Epithelial cell of alveolus of lung (primary cell): ENCODE measurements around the gene SURF4. TPM values are rescaled to one million over a fixed set of nuclear protein-coding genes. Genes with fewer than 3 reads are reported as not detected.

Experiments used
- total RNA-seq: library from RNA; depleted of rRNA; stranded (reverse); fragments of >200 nt; gene quantifications from 2 replicates; pipeline ENCODE4 v1.2.1, GENCODE V29; 2015

The SURF4 gene
- total RNA-seq, result 295 and 445 TPM in 2 replicates

DNA sequence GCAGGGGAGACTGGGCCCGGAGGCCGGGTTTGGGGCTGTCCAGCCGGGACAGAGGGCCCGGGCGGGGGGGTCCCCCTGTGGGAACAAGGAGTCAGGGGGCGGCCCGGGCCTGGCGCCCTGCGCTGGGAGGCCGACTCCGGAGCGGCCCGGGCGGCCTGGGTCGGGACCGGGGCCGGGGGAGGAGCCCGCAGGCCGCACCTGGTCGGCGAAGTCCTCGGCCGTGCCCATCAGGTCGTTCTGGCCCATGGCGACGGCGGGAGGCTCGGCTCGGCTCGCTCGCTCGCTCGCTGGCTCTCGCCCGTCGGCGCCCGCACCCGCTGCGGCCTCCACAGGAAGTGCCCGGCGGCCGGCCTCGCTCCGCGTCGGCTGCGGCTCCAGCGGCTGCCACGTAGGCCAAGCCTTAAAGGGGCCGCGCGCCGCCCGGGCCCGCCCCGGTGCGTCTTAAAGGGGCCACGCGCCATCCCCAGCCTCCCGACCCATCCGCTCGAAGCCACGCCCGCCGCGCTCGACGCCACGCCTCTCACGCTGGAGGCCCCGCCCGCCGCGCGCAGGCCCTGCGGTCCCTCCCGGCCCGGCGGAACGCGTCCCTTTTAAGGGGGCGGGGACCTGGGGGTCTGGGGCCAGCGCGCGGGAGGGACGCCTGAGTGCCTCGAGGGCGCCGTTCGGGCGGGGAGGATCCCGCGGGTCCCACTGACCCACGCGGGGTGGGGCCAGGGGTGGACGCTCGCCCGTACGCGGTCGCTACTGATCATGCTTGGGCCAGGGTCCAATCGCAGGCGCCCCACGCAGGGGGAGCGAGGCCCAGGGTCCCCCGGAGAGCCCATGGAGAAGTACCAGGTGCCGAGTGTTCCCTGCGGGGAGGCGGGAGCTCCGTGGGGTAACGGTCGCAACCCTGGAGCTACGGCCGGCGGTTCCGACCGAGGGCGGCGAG lies at the start of gene SURF4, which contains the start of gene STKLD1:
Gene SURF4, minus strand, starts transcription at position 337 of the 931 bp plus-strand sequence. Its CDS starts 91 bp downstream, at position 246.
Gene STKLD1, plus strand, starts transcription at position 643 of the 931 bp plus-strand sequence. Its CDS starts 108 bp downstream, at position 751.

GRCh38 chr9:133421615-133422542 lies 46.0 kb upstream of the SURF4 start, which contains the start of gene ADAMTS13:
ADAMTS13 (plus strand) TSS chr9:133422367; CDS start chr9:133422444, 77 bp downstream.

GRCh38 chr9:133417541-133418461 lies 41.9 kb upstream of the SURF4 start, which contains the start of gene REXO4:
REXO4 (minus strand) TSS chr9:133418010; CDS start chr9:133417844, 166 bp downstream.

DNA sequence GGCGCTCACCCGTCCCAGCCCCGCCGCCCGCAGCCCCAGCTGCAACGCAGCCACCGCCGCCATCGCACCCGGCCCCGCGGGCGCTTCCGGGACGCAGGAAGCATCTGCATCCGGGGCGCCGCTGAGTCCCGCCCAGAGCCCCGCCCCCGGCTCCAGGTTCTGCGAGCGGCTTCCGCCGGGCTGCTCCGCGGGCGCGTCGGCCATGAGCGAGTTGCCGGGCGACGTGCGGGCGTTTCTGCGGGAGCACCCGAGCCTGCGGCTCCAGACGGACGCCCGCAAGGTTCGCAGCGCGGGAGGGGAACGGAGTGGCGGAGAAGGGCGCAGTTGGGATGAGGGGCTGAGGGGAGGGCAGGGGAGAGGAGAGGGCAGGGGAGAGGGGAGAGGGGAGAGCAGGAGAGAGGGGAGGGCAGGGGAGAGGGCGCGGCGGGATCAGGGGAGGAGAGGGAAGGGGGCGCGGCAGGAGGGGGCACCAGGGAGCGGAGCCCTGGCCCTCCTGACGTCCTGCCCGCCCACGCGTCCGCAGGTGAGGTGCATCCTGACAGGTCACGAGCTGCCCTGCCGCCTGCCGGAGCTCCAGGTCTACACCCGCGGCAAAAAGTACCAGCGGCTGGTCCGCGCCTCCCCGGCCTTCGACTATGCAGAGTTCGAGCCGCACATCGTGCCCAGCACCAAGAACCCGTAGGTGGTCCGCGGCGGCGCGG lies 19.3 kb downstream of the SURF4 start, which contains the start of the genes SURF1 and SURF2:
Gene SURF1, minus strand, starts transcription at position 97 of the 701 bp plus-strand sequence. Its CDS starts 34 bp downstream, at position 63.
Gene SURF2, plus strand, starts transcription at position 160 of the 701 bp plus-strand sequence. Its CDS starts 43 bp downstream, at position 203.

GRCh38 chr9:133347985-133348717 lies 27.7 kb downstream of the SURF4 start, which contains the start of the genes MED22 and RPL7A:
MED22 (minus strand) TSS chr9:133348131; CDS start chr9:133346662, 1,469 bp downstream.
RPL7A (plus strand) TSS chr9:133348218; CDS start chr9:133348244, 26 bp downstream.

GRCh38 chr9:133335924-133336811 lies 39.7 kb downstream of the SURF4 start, which contains the start of gene SURF6:
SURF6 (minus strand) TSS chr9:133336188; CDS start chr9:133336132, 56 bp downstream.

Other genes starting within 250 kb of the SURF4 start
- gene GBGT1, start 212.1 kb downstream of the SURF4 start, total RNA-seq, result 5.7 and 15.4 TPM in 2 replicates
- not detected in 2 replicates for gene OBP2B, start 166.8 kb downstream of the SURF4 start, total RNA-seq
- gene ABO, start 100.9 kb downstream of the SURF4 start, total RNA-seq, result not detected in 2 replicates
- gene SURF6, start 39.9 kb downstream of the SURF4 start, total RNA-seq, result 12.8 and 18.4 TPM in 2 replicates
- gene MED22, start 27.9 kb downstream of the SURF4 start, total RNA-seq, result 19.3 and 20.9 TPM in 2 replicates
- 3,220 and 5,278 TPM in 2 replicates for gene RPL7A, start 27.8 kb downstream of the SURF4 start, total RNA-seq
- gene SURF1, start 19.6 kb downstream of the SURF4 start, total RNA-seq, result 37.9 TPM in 2 replicates
- gene SURF2, start 19.5 kb downstream of the SURF4 start, total RNA-seq, result 10.0 and 14.5 TPM in 2 replicates
- gene STKLD1, start 306 bp upstream of the SURF4 start, total RNA-seq, result 0.13 and 1.4 TPM in 2 replicates
- gene REXO4, start 42.0 kb upstream of the SURF4 start, total RNA-seq, result 14.7 and 18.2 TPM in 2 replicates
- 0.39 and 4.0 TPM in 2 replicates for gene ADAMTS13, start 46.3 kb upstream of the SURF4 start, total RNA-seq
- gene CACFD1, start 83.9 kb upstream of the SURF4 start, total RNA-seq, result 5.8 and 9.4 TPM in 2 replicates
- gene SLC2A6, start 103.0 kb upstream of the SURF4 start, total RNA-seq, result 3.5 and 28.6 TPM in 2 replicates
- 1.0 TPM in 1 of 2 replicates, not detected in the other for gene MYMK, start 148.9 kb upstream of the SURF4 start, total RNA-seq
- 0.26 and 2.4 TPM in 2 replicates for gene ADAMTSL2, start 158.6 kb upstream of the SURF4 start, total RNA-seq
- 2.2 TPM in 1 of 2 replicates, not detected in the other for gene FAM163B, start 233.3 kb upstream of the SURF4 start, total RNA-seq